GM18873 (cell line): Measurements from ENCODE around the gene MADCAM1.
A peak's percentile ranks its signal among the peaks of the same experiment; 100 is the strongest.

Experiments used
- ATAC-seq: cut with Tn5 transposase; IDR thresholded peaks from one replicate; pipeline ENCODE4 v1.9.1; 2021; ENCODE audit warnings: mild to moderate bottlenecking, moderate library complexity, moderate number of reproducible peaks; ENCODE audit not compliant: unreplicated experiment, low FRiP score

The MADCAM1 gene

DNA sequence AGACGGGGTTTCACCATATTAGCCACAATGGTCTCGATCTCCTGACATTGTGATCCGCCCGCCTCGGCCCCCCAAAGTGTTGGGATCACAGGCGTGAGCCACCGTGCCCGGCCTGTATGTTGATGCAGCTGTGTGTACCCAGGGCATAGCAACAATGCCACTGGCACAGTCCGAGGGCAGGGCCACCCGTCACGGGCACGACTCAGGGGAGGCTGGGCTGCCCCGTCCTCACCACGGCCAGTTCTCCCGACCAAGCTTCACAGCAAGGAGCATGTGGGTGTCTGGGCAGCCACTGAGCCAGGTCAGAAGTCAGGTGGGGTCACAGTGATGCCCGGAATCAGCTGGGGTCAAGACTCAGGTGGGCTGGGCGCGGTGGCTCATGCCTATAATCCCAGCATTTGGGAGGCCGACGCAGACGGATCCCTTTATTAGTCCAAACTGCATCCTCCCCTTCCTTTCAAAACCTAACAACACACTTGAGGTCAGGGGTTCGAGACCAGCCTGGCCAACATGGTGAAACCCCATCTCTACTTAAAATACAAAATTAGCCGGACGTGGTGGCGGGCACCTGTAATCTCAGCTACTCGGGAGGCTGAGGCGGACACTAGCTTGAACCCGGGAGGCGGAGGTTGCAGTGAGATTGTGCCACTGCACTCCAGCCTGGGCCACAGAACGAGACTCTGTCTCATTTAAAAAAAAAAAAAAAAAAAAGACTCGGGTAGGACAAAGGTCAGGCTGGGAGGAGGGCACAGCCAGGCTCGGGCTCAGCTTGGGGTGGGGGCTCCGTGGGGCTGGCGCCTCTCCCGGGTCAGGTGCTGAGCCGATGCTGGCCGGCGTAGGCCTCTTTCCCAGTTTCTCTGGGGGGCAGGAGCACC is 34.1 kb downstream of the MADCAM1 start:
- no peak for ATAC-seq

DNA sequence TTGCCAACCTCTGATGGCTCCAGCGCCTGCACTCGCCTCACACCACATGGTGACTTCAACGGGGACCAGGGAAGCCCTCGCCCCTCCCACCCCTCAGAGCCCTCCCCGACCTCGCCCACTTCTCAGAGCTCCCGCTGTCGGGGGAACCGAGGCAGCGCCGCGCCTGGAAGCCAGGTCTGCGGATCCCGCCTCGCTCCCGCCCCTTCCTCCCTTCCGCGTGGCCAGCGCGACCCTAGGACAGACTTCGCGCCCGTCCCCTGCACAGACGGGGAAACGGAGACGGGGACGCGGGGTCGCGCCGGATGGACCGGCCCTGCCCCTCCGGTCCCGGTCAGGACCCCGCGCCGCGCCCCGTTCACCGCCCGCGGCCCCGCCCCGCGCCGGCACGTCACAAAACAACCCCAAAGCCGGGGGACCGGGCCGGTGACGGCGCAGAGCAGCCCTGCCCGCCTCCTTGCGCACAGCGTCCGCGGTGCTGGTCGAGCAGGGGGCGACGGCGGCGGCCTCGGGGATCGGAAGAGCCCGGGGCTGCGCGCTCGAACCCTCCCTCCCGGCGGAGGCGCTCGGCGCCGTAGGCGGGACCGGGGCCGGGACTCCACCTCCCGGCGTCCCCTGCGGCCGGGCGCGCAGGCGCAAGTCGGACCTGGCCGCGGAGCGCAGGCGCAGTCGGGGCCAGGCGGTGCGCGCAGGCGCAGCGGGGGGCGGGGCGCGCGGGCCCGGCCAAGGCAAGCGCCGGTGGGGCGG is 34.9 kb downstream of the MADCAM1 start:
- peak; percentile 36 for ATAC-seq

DNA sequence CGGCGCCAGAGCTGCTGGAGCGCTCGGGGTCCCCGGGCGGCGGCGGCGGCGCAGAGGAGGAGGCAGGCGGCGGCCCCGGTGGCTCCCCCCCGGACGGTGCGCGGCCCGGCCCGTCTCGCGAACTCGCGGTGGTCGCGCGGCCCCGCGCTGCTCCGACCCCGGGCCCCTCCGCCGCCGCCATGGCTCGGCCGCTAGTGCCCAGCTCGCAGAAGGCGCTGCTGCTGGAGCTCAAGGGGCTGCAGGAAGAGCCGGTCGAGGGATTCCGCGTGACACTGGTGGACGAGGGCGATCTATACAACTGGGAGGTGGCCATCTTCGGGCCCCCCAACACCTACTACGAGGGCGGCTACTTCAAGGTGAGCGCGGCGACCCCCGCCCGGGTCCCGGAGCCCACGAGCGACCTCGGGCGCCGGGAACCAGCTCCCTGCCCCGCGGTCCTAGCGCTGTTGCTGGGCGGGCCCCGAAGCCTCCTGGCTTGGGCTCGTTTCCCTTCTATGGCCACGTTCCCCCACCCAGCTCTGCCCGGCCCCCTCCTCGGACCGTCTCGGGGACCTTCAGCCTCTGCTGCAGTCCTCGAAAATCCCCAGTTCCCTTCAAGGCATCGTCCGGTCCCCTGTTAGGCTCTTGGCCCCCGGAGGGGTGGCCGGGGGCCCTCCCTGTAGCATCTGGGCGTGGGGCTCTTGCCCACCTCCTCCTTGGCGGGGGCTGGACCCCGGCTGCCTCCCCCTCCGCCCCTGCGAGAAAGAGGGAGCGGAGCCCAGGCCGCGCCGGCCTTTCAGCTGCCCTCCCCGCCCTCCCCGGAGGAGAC is 35.7 kb downstream of the MADCAM1 start, which contains the start of gene CDC34:
Gene CDC34 (plus strand): TSS at position 8 of the 808 bp plus-strand sequence. CDS start 172 bp downstream, at position 180.
- peak; percentile 15 for ATAC-seq

GRCh38 chr19:532561-533363 is 36.5 kb downstream of the MADCAM1 start:
- ATAC-seq = no peak

DNA sequence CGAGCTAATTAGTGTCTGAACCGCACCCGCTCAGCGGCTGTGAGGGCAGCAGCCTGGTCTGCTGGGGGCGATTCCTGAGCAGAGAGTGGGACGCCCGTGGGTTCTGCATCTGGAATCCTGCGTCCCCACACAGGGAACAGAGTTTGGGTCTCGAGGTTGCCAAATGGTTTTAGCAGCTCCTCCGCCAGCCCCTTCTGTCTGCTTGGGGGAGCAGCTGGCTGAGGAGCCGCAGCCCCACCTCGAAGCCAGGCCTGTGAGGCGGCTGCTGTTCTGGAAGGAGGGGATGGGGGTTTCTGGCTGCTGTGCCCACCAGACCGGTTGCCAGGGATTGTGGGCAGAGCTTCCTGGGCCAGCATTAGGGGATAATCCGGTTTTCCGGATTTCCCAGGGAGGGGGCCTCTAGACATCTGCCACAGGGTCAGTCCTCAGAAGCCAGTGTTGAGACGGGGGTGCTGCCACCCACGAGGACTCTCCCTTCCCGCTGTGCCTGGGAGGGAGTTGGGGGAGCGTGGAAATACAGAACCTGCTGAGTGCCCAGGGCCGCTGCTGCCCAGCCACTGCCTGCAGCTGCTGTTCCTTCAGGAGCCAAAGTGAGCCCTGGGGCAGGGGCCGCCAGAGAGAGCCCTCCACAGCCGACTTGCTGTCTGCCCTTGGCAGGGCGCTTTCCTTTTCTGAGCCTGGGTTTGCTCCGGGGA is 37.2 kb downstream of the MADCAM1 start:
- ATAC-seq = no peak

DNA sequence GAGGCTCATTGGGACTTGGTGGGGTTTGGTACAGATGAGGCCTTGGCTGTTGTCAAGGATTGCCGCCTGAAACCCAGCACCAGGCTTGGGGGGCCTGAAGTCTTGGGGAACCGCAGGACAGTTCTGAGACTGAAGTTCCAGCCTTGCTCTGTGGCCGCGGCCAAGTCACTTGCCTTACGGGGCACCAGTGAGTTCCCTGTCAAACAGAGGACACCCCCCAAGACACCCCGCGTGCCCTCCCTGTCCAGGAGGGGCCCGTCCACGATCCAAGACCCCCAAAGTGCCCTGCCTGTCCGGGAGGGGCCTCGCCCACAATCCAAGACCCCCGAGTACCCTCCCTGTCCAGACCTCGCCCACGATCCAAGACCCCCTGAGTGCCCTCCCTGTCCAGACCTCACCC is 37.8 kb downstream of the MADCAM1 start:
- ATAC-seq = no peak

DNA sequence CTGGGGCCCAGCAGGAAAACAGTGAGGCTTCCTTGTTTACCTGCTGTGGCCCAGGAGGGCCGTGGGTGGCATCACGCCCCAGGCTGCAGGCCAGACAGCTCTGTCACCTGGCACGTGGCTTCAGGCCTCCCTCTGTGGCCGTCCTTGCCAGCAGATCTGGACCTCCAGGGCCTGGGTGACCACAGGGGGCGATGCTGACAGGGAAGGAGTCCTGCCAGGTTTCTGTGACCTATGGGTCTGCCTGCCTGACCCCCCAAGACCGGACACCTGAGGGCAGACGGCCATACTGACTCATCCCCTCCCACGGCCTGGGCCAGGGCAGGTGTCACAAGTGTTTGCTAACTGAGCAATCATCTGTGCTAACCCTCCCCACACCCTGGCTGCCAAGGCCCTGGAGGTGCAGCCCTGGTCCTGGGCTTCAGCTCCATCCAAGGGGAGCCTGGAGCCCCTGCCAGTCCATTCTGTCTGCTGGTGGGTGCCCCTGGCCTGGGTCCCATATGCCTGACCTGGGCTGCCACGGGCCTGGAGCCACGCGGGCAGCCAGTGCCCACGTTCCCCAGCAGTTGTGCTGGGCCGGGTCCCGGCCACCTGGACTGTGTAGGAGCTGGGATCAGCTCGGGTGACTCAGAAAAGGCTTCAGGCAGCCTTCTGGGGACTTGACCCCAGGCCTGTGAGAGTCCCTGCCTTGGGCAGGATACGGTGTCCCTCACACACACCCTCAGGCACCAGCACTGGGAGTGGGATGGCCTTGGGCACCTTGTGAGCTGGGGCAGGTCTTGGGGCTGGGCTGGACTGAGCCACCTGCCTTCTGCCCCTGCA is 38.9 kb downstream of the MADCAM1 start:
- no peak for ATAC-seq

DNA sequence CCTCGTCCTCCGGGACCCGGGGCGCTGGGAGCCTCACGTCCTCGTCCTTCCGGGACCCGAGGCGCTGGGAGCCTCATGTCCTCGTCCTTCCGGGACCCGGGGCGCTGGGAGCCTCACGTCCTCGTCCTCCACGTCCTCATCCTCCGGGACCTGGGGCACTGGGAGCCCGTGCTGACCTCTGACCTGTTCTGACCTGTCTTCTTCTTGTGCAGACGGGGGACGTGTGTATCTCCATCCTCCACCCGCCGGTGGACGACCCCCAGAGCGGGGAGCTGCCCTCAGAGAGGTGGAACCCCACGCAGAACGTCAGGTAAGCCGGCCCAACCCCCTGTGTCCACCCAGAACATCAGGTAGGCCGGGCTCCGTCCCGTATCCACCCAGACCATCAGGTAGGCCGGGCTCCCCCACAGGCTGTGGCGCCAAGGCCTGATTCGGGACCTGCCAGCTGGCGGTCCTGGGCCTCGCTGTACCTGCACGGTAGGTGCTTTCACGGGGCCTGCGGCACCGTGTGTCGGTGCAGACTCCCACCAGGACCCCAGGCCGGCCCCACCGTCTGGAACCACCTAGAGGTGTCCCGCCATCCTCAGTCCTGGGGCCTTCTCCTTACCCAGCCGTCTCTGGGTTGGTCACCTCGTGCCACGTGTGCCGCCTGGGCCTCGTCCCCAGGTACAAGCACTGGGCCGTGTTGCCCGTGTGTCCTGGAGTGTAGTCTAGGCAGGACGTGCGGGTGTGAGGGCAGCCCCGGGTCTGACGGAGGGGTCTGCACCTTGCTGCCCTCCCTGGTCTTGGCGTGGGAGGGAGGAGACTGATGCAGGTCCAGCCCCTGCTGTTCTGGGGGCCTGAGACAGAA is 40.0 kb downstream of the MADCAM1 start:
- ATAC-seq = no peak

GRCh38 chr19:536881-537404 is 40.7 kb downstream of the MADCAM1 start:
- no peak for ATAC-seq

GRCh38 chr19:538641-539428 is 42.5 kb downstream of the MADCAM1 start:
- ATAC-seq = no peak

- no peak for ATAC-seq
These were observed 43.2 kb downstream of the MADCAM1 start for GRCh38 chr19:539429-540030.

GRCh38 chr19:540867-541637 is 44.8 kb downstream of the MADCAM1 start:
- ATAC-seq = no peak

DNA sequence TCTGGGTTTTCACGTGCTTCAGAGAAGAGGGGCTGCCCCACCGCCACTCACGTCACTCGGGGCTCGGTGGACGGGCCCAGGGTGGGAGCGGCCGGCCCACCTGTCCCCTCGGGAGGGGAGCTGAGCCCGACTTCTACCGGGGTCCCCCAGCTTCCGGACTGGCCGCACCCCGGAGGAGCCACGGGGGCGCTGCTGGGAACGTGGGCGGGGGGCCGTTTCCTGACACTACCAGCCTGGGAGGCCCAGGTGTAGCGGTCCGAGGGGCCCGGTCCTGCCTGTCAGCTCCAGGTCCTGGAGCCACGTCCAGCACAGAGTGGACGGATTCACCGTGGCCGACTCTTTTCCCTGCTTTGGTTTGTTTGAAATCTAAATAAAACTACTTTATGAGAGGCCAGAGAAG is 45.4 kb downstream of the MADCAM1 start:
- ATAC-seq = no peak

- ATAC-seq = no peak
These were observed 46.0 kb downstream of the MADCAM1 start for GRCh38 chr19:542173-542866.
